HG02610 (cell line): ENCODE results near the gene TTC21A.
A peak's percentile ranks its signal among the peaks of the same experiment; 100 is the strongest.

Experiments used
- ATAC-seq: cut with Tn5 transposase; IDR thresholded peaks from one replicate; pipeline ENCODE4 v1.9.1; 2021; ENCODE audit warnings: mild to moderate bottlenecking, moderate library complexity; ENCODE audit not compliant: unreplicated experiment

Gene TTC21A

GRCh38 chr3:39098473-39099000, 8.9 kb upstream of the TTC21A start:
- no peak for ATAC-seq

GRCh38 chr3:39099242-39099641, 8.2 kb upstream of the TTC21A start:
- ATAC-seq = no peak

GRCh38 chr3:39099738-39100499, 7.6 kb upstream of the TTC21A start:
- ATAC-seq = no peak

GRCh38 chr3:39100500-39100886, 7.0 kb upstream of the TTC21A start:
- ATAC-seq = no peak

GRCh38 chr3:39101022-39101689, 6.3 kb upstream of the TTC21A start:
- peak; percentile 71 for ATAC-seq

- ATAC-seq = no peak
These were observed 4.8 kb upstream of the TTC21A start for GRCh38 chr3:39102504-39103323.

- no peak for ATAC-seq
These were observed 4.2 kb upstream of the TTC21A start for GRCh38 chr3:39103324-39103693.

- ATAC-seq = no peak
These were observed 3.5 kb upstream of the TTC21A start for GRCh38 chr3:39103791-39104552.

- ATAC-seq = no peak
These were observed 2.4 kb upstream of the TTC21A start for GRCh38 chr3:39104961-39105686.

GRCh38 chr3:39105687-39106063, 1.8 kb upstream of the TTC21A start:
- ATAC-seq = no peak

GRCh38 chr3:39106281-39106811, 1.1 kb upstream of the TTC21A start:
- no peak for ATAC-seq

GRCh38 chr3:39106851-39107387, 561 bp upstream of the TTC21A start:
- peak; percentile 2 for ATAC-seq

- peak; percentile 75 for ATAC-seq
These were observed 775 bp downstream of the TTC21A start for GRCh38 chr3:39108200-39108710.

- no peak for ATAC-seq
These were observed 1.6 kb downstream of the TTC21A start for GRCh38 chr3:39109086-39109485.

- no peak for ATAC-seq
These were observed 2.7 kb downstream of the TTC21A start for GRCh38 chr3:39110041-39110639.

GRCh38 chr3:39112113-39112512, 4.6 kb downstream of the TTC21A start:
- no peak for ATAC-seq

GRCh38 chr3:39112535-39112934, 5.1 kb downstream of the TTC21A start:
- no peak for ATAC-seq

- no peak for ATAC-seq
These were observed 5.8 kb downstream of the TTC21A start for GRCh38 chr3:39113291-39113690.

- no peak for ATAC-seq
These were observed 7.0 kb downstream of the TTC21A start for GRCh38 chr3:39114456-39114855.
